Measurements from ENCODE around the gene ROR2.

The ROR2 gene

GRCh38 chr9:91789941-91790340 is 160.1 kb downstream of the ROR2 start:
- no peak for DNase-seq

- no peak for DNase-seq
Observed at GRCh38 chr9:91787931-91788330, 162.1 kb downstream of the ROR2 start.

- no peak for DNase-seq
Observed at GRCh38 chr9:91786132-91786896, 163.7 kb downstream of the ROR2 start.

- DNase-seq: no peak
Observed at GRCh38 chr9:91785447-91785842, 164.6 kb downstream of the ROR2 start.

- DNase-seq: no peak
Observed at GRCh38 chr9:91784673-91785446, 165.2 kb downstream of the ROR2 start.

GRCh38 chr9:91783876-91784672 is 166.0 kb downstream of the ROR2 start:
- no peak for DNase-seq

- no peak for DNase-seq
Observed at GRCh38 chr9:91783411-91783810, 166.6 kb downstream of the ROR2 start.

GRCh38 chr9:91782708-91783214 is 167.3 kb downstream of the ROR2 start:
- no peak for DNase-seq

- DNase-seq: no peak
Observed at GRCh38 chr9:91781906-91782305, 168.1 kb downstream of the ROR2 start.

GRCh38 chr9:91781116-91781515 is 168.9 kb downstream of the ROR2 start:
- DNase-seq: no peak

- DNase-seq: no peak
Observed at GRCh38 chr9:91778031-91778430, 172.0 kb downstream of the ROR2 start.

- no peak for DNase-seq
Observed at GRCh38 chr9:91777292-91777830, 172.7 kb downstream of the ROR2 start.

- no peak for DNase-seq
Observed at GRCh38 chr9:91776409-91777291, 173.4 kb downstream of the ROR2 start.

- no peak for DNase-seq
Observed at GRCh38 chr9:91775708-91776028, 174.4 kb downstream of the ROR2 start.

- DNase-seq: peak; percentile 6 to 24 (median 20)
Observed at GRCh38 chr9:91775011-91775707, 174.9 kb downstream of the ROR2 start.

GRCh38 chr9:91773156-91773555 is 176.9 kb downstream of the ROR2 start:
- no peak for DNase-seq

- no peak for DNase-seq
Observed at GRCh38 chr9:91771864-91772263, 178.2 kb downstream of the ROR2 start.

GRCh38 chr9:91771027-91771426 is 179.0 kb downstream of the ROR2 start:
- no peak for DNase-seq

- DNase-seq: no peak
Observed at GRCh38 chr9:91770229-91770628, 179.8 kb downstream of the ROR2 start.

- no peak for DNase-seq
Observed at GRCh38 chr9:91768977-91769916, 180.8 kb downstream of the ROR2 start.

All from activated naive CD4-positive, alpha-beta T cell (primary cell).